ENCODE data around the gene NTRK2. TPM values are rescaled to one million over a fixed set of nuclear protein-coding genes. Genes with fewer than 3 reads are reported as not detected.

The NTRK2 gene
- total RNA-seq, 1 donor from 2014 or later: 7.7 TPM

GRCh38 chr9:84815554-84815953 lies 146.0 kb downstream of the NTRK2 start:
- no peak for DNase-seq (ENCODE audit: low spot score)

GRCh38 chr9:84817038-84817437 lies 147.5 kb downstream of the NTRK2 start:
- no peak for DNase-seq (ENCODE audit: low spot score)

- DNase-seq (ENCODE audit: low spot score): no peak
Observed at GRCh38 chr9:84818791-84819190, 149.3 kb downstream of the NTRK2 start.

GRCh38 chr9:84819491-84819991 lies 150.0 kb downstream of the NTRK2 start:
- no peak for DNase-seq (ENCODE audit: low spot score)

GRCh38 chr9:84821431-84821830 lies 151.9 kb downstream of the NTRK2 start:
- DNase-seq (ENCODE audit: low spot score): peak; percentile 78

GRCh38 chr9:84822589-84823233 lies 153.2 kb downstream of the NTRK2 start:
- no peak for DNase-seq (ENCODE audit: low spot score)

GRCh38 chr9:84823421-84824271 lies 154.1 kb downstream of the NTRK2 start:
- DNase-seq (ENCODE audit: low spot score): peak; percentile 40

- peak; percentile 30 for DNase-seq (ENCODE audit: low spot score)
Observed at GRCh38 chr9:84827216-84827765, 157.8 kb downstream of the NTRK2 start.

GRCh38 chr9:84828046-84828445 lies 158.5 kb downstream of the NTRK2 start:
- DNase-seq (ENCODE audit: low spot score): no peak

GRCh38 chr9:84829471-84829870 lies 159.9 kb downstream of the NTRK2 start:
- no peak for DNase-seq (ENCODE audit: low spot score)

GRCh38 chr9:84829997-84830696 lies 160.6 kb downstream of the NTRK2 start:
- DNase-seq (ENCODE audit: low spot score): no peak

- DNase-seq (ENCODE audit: low spot score): no peak
Observed at GRCh38 chr9:84831377-84831776, 161.8 kb downstream of the NTRK2 start.

- DNase-seq (ENCODE audit: low spot score): no peak
Observed at GRCh38 chr9:84832453-84832852, 162.9 kb downstream of the NTRK2 start.

- no peak for DNase-seq (ENCODE audit: low spot score)
Observed at GRCh38 chr9:84834426-84834825, 164.9 kb downstream of the NTRK2 start.

GRCh38 chr9:84835745-84836144 lies 166.2 kb downstream of the NTRK2 start:
- no peak for DNase-seq (ENCODE audit: low spot score)

- no peak for DNase-seq (ENCODE audit: low spot score)
Observed at GRCh38 chr9:84838879-84839278, 169.3 kb downstream of the NTRK2 start.

- DNase-seq (ENCODE audit: low spot score): peak; percentile 97
Observed at GRCh38 chr9:84839541-84839940, 170.0 kb downstream of the NTRK2 start.

- DNase-seq (ENCODE audit: low spot score): peak; percentile 71
Observed at GRCh38 chr9:84841931-84842330, 172.4 kb downstream of the NTRK2 start.

GRCh38 chr9:84843175-84843824 lies 173.8 kb downstream of the NTRK2 start:
- no peak for DNase-seq (ENCODE audit: low spot score)

GRCh38 chr9:84845956-84846900 lies 176.7 kb downstream of the NTRK2 start:
- DNase-seq (ENCODE audit: low spot score): no peak

Measured in umbilical cord (tissue), 2 donors.